ENCODE measurements around the gene DGKD.

Gene DGKD

DNA sequence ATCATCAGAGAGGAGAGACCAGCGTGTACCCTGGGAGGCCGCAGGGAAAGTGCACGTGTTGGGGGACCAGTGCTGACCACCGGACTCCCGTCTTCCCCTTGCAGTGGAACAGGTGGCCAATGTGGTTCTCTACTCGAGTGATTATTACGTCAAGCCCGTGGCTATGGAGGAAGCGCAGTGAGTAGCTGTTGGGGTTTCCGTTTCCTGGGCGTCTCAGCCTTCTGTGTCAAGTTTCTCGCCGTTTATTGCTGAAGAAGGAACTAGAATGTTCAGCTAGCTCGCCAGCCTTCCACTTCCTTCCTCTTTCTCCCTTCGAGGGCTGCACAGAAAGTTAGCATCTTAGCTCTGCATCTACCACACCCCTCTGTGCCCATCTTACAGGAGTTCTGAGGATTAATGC is 22.8 kb upstream of the DGKD start:
- TF ChIP-seq SIN3A (IDR thresholded peaks at IDR 0.05; ENCODE audit: borderline replicate concordance, insufficient read depth, low read length) (no peak), POLR2AphosphoS5 (IDR thresholded peaks at IDR 0.05; ENCODE audit: low read depth, low read length) (no peak), TAF1 (IDR thresholded peaks at IDR 0.05; ENCODE audit: borderline replicate concordance, insufficient read depth, low read length) (no peak), FOXP2 (optimal IDR thresholded peaks at IDR 0.05; ENCODE audit: borderline replicate concordance, extremely low read depth, extremely low read length, insufficient read depth) (no peak)
- TF ChIP-seq, protein P1, sequence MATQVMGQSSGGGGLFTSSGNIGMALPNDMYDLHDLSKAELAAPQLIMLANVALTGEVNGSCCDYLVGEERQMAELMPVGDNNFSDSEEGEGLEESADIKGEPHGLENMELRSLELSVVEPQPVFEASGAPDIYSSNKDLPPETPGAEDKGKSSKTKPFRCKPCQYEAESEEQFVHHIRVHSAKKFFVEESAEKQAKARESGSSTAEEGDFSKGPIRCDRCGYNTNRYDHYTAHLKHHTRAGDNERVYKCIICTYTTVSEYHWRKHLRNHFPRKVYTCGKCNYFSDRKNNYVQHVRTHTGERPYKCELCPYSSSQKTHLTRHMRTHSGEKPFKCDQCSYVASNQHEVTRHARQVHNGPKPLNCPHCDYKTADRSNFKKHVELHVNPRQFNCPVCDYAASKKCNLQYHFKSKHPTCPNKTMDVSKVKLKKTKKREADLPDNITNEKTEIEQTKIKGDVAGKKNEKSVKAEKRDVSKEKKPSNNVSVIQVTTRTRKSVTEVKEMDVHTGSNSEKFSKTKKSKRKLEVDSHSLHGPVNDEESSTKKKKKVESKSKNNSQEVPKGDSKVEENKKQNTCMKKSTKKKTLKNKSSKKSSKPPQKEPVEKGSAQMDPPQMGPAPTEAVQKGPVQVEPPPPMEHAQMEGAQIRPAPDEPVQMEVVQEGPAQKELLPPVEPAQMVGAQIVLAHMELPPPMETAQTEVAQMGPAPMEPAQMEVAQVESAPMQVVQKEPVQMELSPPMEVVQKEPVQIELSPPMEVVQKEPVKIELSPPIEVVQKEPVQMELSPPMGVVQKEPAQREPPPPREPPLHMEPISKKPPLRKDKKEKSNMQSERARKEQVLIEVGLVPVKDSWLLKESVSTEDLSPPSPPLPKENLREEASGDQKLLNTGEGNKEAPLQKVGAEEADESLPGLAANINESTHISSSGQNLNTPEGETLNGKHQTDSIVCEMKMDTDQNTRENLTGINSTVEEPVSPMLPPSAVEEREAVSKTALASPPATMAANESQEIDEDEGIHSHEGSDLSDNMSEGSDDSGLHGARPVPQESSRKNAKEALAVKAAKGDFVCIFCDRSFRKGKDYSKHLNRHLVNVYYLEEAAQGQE (IDR thresholded peaks at IDR 0.05; ENCODE audit: insufficient read depth in 1 of 2, low read depth in 2 of 2, low read length in 2 of 2), result no peak

GRCh38 chr2:233332125-233332524 is 22.2 kb upstream of the DGKD start:
- TF ChIP-seq, protein P1 (IDR thresholded peaks at IDR 0.05; ENCODE audit: insufficient read depth in 1 of 2, low read depth in 2 of 2, low read length in 2 of 2), result no peak
- TF ChIP-seq FOXP2 (optimal IDR thresholded peaks at IDR 0.05; ENCODE audit: borderline replicate concordance, extremely low read depth, extremely low read length, insufficient read depth), result no peak
- no peak for TF ChIP-seq POLR2AphosphoS5 (IDR thresholded peaks at IDR 0.05; ENCODE audit: low read depth, low read length)
- TF ChIP-seq TAF1 (IDR thresholded peaks at IDR 0.05; ENCODE audit: borderline replicate concordance, insufficient read depth, low read length), result no peak
- TF ChIP-seq SIN3A (IDR thresholded peaks at IDR 0.05; ENCODE audit: borderline replicate concordance, insufficient read depth, low read length), result no peak

GRCh38 chr2:233334915-233335314 is 19.4 kb upstream of the DGKD start:
- no peak for TF ChIP-seq TAF1 (IDR thresholded peaks at IDR 0.05; ENCODE audit: borderline replicate concordance, insufficient read depth, low read length)

GRCh38 chr2:233336541-233336940 is 17.8 kb upstream of the DGKD start:
- TF ChIP-seq POLR2AphosphoS5 (IDR thresholded peaks at IDR 0.05; ENCODE audit: low read depth, low read length), result no peak
- TF ChIP-seq, protein P1 (IDR thresholded peaks at IDR 0.05; ENCODE audit: insufficient read depth in 1 of 2, low read depth in 2 of 2, low read length in 2 of 2), result no peak
- no peak for TF ChIP-seq TAF1 (IDR thresholded peaks at IDR 0.05; ENCODE audit: borderline replicate concordance, insufficient read depth, low read length)

GRCh38 chr2:233338046-233338445 is 16.2 kb upstream of the DGKD start:
- TF ChIP-seq POLR2AphosphoS5 (IDR thresholded peaks at IDR 0.05; ENCODE audit: low read depth, low read length) (no peak), TAF1 (IDR thresholded peaks at IDR 0.05; ENCODE audit: borderline replicate concordance, insufficient read depth, low read length) (no peak), SIN3A (IDR thresholded peaks at IDR 0.05; ENCODE audit: borderline replicate concordance, insufficient read depth, low read length) (no peak), FOXP2 (optimal IDR thresholded peaks at IDR 0.05; ENCODE audit: borderline replicate concordance, extremely low read depth, extremely low read length, insufficient read depth) (no peak)
- TF ChIP-seq, protein P1 (IDR thresholded peaks at IDR 0.05; ENCODE audit: insufficient read depth in 1 of 2, low read depth in 2 of 2, low read length in 2 of 2), result no peak
